HG02798 (cell line): ENCODE measurements around the gene KIAA0753.

ENCODE experiments used
- ATAC-seq: cut with Tn5 transposase; IDR thresholded peaks from one replicate; pipeline ENCODE4 v1.9.1; 2021; ENCODE audit warnings: mild to moderate bottlenecking; ENCODE audit not compliant: unreplicated experiment, poor library complexity

Gene KIAA0753

GRCh38 chr17:6554342-6554741, 86.2 kb downstream of the KIAA0753 start:
- no peak for ATAC-seq

DNA sequence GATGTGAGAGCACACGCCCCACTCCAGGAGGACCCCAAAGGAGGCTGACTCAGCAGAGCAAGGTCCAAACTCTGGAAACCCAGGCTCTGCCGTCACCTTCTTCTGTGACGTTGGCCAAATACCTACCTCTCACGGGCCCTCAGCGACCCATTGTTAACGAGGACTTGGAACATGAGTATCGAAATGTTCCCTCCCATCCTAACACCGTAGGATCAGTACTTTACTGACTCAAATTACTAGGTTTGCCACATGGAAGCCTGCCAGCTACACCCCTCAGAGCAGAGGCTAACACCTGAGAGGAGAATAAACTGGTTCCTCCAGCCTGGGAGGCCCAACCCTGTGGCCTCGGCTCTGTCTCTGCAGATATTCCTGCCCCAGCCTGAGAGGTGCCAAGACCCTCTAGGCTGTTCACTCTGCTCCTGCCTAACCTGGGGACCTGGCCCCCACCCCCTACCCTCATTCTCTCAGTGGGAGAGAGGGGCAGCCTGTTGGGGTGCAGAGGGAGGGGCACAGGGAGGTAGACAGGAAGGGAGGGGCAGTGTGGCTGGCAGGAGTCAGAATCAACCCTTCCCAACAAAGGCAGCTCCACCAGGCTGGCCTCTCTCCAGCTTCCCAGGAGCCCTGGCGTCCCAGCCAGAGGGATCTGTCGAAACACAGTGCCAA, 88.5 kb downstream of the KIAA0753 start:
- no peak for ATAC-seq

DNA sequence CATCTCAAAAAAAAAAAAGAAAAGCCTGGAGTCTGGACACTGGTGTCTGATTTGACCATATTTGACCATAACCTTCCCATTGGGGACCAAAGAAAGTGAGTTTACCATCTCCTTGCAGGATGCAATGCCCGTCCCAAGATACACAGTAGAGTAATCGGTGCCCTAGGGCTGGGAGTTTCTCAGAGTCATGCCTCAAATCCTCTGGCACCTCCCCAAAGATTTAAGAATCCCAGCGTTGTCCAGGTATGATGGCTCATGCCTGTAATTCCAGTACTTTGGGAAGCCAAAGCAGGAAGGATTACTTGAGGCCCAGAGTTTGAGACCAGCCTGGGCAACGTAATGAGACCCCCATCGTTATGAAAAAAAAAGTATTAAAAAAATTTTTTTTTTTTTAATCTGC, 89.2 kb downstream of the KIAA0753 start:
- no peak for ATAC-seq

GRCh38 chr17:6549384-6550036, 91.0 kb downstream of the KIAA0753 start:
- no peak for ATAC-seq

- ATAC-seq: peak; percentile 60
These were observed 91.8 kb downstream of the KIAA0753 start for GRCh38 chr17:6548578-6549330.

- no peak for ATAC-seq
These were observed 92.5 kb downstream of the KIAA0753 start for GRCh38 chr17:6548034-6548433.

DNA sequence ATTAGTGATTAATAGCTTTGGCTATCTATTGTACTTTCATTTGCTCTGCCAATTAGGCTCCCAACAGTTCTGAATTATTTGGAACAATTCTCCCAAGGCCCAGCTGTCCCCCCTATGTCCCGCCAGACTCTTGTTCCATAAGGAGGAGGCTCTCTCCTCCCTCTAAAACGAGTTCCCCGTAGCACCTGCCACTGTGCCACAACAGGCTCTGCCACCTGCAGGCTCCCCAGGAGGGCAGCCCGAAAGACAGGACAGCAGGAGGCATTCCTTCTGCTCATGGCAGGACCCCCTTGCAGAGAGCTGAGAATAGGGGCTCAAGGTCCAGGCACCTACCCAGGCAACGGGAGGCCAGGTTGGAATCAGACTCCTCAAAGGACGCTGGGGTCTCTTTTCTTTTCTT, 93.2 kb downstream of the KIAA0753 start:
- no peak for ATAC-seq

- no peak for ATAC-seq
These were observed 94.3 kb downstream of the KIAA0753 start for GRCh38 chr17:6546069-6546718.

- no peak for ATAC-seq
These were observed 95.2 kb downstream of the KIAA0753 start for GRCh38 chr17:6545291-6545690.

DNA sequence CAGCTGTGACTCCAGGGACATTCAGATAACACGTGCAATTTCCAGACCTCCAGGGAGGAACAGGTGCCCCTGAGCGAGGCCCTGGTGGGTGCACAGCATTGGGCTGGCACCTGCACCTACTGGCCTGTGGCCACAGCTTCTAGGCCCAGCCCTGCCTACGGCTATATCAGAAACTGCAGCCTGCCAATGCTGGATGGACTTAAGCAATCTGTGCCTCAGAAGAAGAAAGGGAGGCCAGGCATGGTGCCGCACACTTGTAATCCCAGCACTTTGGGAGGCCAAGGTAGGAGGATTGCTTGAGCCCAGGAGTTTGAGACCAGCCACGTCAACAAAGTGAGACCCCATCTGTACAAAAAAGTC, 96.5 kb downstream of the KIAA0753 start:
- no peak for ATAC-seq

- no peak for ATAC-seq
These were observed 97.2 kb downstream of the KIAA0753 start for GRCh38 chr17:6543079-6544010.

DNA sequence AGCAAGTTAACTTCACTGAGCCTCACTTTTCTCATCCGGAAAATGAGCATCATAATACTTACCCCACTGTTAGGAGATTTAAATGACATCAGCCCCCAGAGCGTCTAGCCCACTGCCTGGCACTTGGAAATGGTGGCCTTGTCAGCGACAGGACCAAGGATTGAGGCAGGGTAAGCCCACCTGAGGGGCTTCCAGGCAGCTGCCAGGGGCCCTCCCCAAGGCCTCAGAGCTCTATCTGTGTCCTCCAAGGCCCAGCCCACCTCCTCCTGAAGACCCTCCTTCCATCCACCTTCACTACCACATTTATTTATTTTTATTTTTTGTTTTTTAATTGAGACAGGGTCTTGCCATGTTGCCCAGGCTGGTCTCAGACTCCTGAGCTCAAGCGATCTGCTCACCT, 97.9 kb downstream of the KIAA0753 start:
- no peak for ATAC-seq

DNA sequence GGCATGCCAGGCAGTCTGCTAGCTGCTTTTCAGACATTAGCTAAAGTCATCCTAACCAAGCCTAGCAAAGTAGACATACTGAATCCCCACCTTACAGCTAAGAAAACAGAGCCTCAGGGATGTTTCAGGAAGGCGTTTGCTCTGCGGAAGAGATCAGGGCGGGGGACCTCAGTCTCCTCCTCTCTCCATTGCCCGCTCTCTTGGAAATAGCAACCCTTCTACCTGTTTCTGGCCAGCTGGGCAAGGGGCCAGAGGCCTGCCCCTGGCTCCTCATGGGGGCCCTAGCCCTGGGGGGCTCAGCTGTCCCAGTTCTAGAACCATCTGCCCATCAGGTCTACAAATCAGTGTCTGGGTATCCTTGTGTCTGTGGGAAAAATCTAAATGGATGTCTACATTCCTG, 98.6 kb downstream of the KIAA0753 start:
- ATAC-seq: no peak

- ATAC-seq: no peak
These were observed 100.6 kb downstream of the KIAA0753 start for GRCh38 chr17:6539871-6540270.

DNA sequence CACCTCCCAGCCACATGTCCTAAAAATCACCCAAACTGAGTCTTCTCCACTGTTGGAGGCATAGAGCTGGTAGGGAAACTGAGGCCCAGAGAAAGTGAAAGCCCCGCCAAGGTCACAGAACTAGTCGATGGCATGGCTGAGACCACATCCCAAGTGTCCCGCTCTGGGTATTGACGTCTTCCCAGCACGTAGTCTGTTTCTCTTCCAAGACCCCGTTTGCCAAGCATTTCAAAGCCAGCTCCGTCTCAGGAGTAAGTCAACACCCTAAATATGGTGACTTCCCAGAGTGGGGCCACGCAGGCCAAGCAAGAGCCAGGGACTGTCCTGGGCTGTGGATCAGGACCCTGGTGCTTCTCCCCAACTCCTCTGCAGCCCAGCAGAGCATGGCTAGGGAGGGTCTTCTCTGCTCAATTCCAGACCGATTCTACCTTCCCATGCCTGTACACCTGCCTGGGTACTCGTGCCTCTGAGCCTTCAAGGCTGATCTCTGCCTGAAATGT, 103.9 kb downstream of the KIAA0753 start:
- no peak for ATAC-seq

- ATAC-seq: no peak
These were observed 104.5 kb downstream of the KIAA0753 start for GRCh38 chr17:6536053-6536452.

DNA sequence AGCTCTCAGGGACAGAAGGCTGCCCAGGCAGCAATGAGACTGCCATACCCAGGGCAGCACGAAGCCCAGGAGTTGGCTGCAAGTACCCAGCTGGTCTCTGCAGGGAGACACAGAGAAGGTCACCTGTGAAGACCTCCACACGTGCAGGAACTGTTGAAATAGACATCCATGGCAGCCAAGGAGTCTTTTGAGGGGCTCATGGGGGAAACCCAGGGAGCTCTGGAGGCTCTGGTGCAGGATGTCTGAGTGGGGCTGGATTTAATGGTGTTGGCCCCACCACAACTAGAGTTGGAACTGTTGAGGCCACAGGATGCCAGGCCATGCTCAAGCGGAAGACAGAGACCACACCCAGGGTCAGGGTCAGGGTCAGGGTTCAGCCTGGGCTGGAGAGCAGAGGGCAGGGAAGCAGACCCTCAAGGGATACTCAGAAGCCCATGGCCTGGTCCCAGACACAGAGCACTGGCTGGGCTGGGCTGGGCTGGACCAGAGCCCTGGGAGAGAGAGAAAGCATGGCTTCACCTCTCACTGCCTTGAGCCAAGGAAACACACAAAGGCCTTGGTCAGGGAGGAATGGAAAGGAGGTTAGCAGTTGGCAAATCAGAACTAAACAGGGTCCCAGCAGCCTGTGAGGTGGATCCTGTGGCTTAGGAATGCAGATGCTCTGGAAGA, 105.5 kb downstream of the KIAA0753 start:
- ATAC-seq: no peak

GRCh38 chr17:6532441-6532885, 108.0 kb downstream of the KIAA0753 start:
- ATAC-seq: no peak

DNA sequence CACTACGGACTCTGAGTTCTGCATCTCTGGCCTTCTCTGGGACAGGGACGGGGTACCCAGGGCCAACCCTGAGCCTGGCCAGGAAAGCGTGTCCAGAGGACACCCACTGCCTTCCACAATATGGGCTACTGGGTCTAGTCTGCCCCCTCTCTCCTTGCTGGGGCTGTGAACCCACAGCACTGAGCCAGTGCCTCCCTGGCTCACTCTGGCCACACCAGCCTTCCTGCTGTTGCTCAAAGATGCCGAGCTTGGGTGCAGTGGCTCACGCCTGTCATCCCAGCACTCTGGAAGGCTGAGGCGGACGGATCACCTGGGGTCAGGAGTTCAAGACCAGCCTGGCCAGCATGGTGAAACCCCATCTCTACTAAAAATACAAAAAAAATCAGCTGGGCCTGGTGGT, 108.9 kb downstream of the KIAA0753 start:
- no peak for ATAC-seq
